Hepatocyte (in vitro differentiated cells): ENCODE measurements around the gene SLIT1.

Source experiments
- CTCF ChIP-seq: fragments of 200-600 bp; sonication (generic); IDR thresholded peaks from 2 replicates; pipeline ENCODE4 v1.5.1; 2016; ENCODE audit warnings: antibody characterized with exemption, mild to moderate bottlenecking; ENCODE audit not compliant: poor library complexity
- EZH2 ChIP-seq: fragments of 200-600 bp; sonication (generic); IDR thresholded peaks from 2 replicates; pipeline ENCODE4 v1.6.1; 2016; ENCODE audit warnings: antibody characterized with exemption, mild to moderate bottlenecking, borderline replicate concordance
- EZH2phosphoT487 ChIP-seq: fragments of 200-600 bp; sonication (generic); IDR thresholded peaks from one replicate; pipeline ENCODE4 v1.6.1; 2018; ENCODE audit warnings: antibody characterized with exemption, mild to moderate bottlenecking, low read depth, moderate library complexity; ENCODE audit not compliant: unreplicated experiment, severe bottlenecking

GRCh38 chr10:97000487-97001182 is 185.1 kb downstream of the SLIT1 start:
- no peak for TF ChIP-seq CTCF
- TF ChIP-seq EZH2, result no peak
- no peak for TF ChIP-seq EZH2phosphoT487
